PC-3 (cell line): ENCODE results near the gene ZFP64. TPM values are rescaled to one million over a fixed set of nuclear protein-coding genes. Genes with fewer than 3 reads are reported as not detected.

Experiments
- ATAC-seq: fragments of 200-7000 bp; cut with Tn5 transposase; 2 replicates; pipeline ENCODE4 v1.9.1; 2020; ENCODE audit warnings: mild to moderate bottlenecking, moderate library complexity
- BruUV-seq: library from RNA; stranded (reverse); fragments of 400-500 nt; replicated peaks from 2 replicates; lab custom pipeline; 2021; lab: Mats Ljungman, UMichigan
- CTCF ChIA-PET: fragments of 300-600 bp; sonication (Branson Sonifier 250); formaldehyde crosslinking; loops from one replicate; lab custom pipeline; 2022; ENCODE audit warnings: antibody characterized with exemption; lab: Charles Lee
- POLR2A ChIA-PET: fragments of 300-600 bp; sonication (Branson Sonifier 250); formaldehyde crosslinking; loops from one replicate; lab custom pipeline; 2022; ENCODE audit warnings: antibody characterized with exemption; ENCODE audit not compliant: unreplicated experiment; lab: Charles Lee
- DNase-seq: peaks from one replicate; pipeline ENCODE4 v3.0.0-alpha.2; 2015
- H2AFZ ChIP-seq: fragments of 300-600 bp; sonication (generic); 2 replicates; pipeline ENCODE4 v1.6.0; 2016; ENCODE audit warnings: antibody characterized with exemption, low read length
- H3F3A ChIP-seq: fragments of 300-600 bp; sonication (generic); one replicate; pipeline ENCODE4 v1.6.0; 2017; ENCODE audit warnings: antibody characterized with exemption, low read length, control low read depth, mild to moderate bottlenecking; ENCODE audit not compliant: unreplicated experiment
- H3K27ac ChIP-seq: fragments of 300-600 bp; sonication (generic); 2 replicates; pipeline ENCODE4 v1.5.1; 2016; ENCODE audit warnings: mild to moderate bottlenecking, low read length
- H3K27me3 ChIP-seq: fragments of 300-600 bp; sonication (generic); 2 replicates; pipeline ENCODE4 v1.6.1; 2016; ENCODE audit warnings: low read length, mixed read lengths
- H3K36me3 ChIP-seq: fragments of 300-600 bp; sonication (generic); 2 replicates; pipeline ENCODE4 v1.6.1; 2016; ENCODE audit warnings: low read depth, mixed run types, low read length, mixed read lengths
- H3K4me1 ChIP-seq: fragments of 300-600 bp; sonication (generic); 2 replicates; pipeline ENCODE4 v1.5.1; 2016; ENCODE audit warnings: low read length; ENCODE audit not compliant: insufficient read depth
- H3K4me2 ChIP-seq: fragments of 300-600 bp; sonication (generic); 2 replicates; pipeline ENCODE4 v1.6.0; 2016; ENCODE audit warnings: low read length
- H3K4me3 ChIP-seq: fragments of 300-600 bp; sonication (generic); 2 replicates; pipeline ENCODE4 v1.5.1; 2016; ENCODE audit warnings: mild to moderate bottlenecking, low read length, mixed read lengths
- H3K79me2 ChIP-seq: fragments of 300-600 bp; sonication (generic); 2 replicates; pipeline ENCODE4 v1.6.1; 2017; ENCODE audit warnings: low read length, mixed read lengths
- H3K9ac ChIP-seq: fragments of 300-600 bp; sonication (generic); 2 replicates; pipeline ENCODE4 v1.6.0; 2016; ENCODE audit warnings: mild to moderate bottlenecking, low read length
- H3K9me2 ChIP-seq: fragments of 300-600 bp; sonication (generic); replicated peaks from 2 replicates; pipeline ENCODE4 v1.6.1; 2016; ENCODE audit warnings: mixed run types, low read length, mixed read lengths
- H3K9me3 ChIP-seq: fragments of 300-600 bp; sonication (generic); 2 replicates; pipeline ENCODE4 v1.6.1; 2016; ENCODE audit warnings: low read length, mixed read lengths
- H4K20me1 ChIP-seq: fragments of 300-600 bp; sonication (generic); 2 replicates; pipeline ENCODE4 v1.6.1; 2016; ENCODE audit warnings: low read length, mixed read lengths
- CTCF ChIP-seq: fragments of 300-600 bp; sonication (generic); conservative IDR thresholded peaks from 2 replicates; pipeline ENCODE4 v1.5.1; 2017; ENCODE audit warnings: antibody characterized with exemption, low read depth, mild to moderate bottlenecking, low read length
- EZH2 ChIP-seq: fragments of 300-600 bp; sonication (generic); IDR thresholded peaks from one replicate; pipeline ENCODE4 v1.6.1; 2017; ENCODE audit warnings: antibody characterized with exemption, mild to moderate bottlenecking, low read length; ENCODE audit not compliant: unreplicated experiment
- EZH2phosphoT487 ChIP-seq: fragments of 300-600 bp; sonication (generic); IDR thresholded peaks from 2 replicates; pipeline ENCODE4 v1.6.1; 2018; ENCODE audit warnings: mild to moderate bottlenecking, antibody characterized with exemption, low read length, borderline replicate concordance
- intact Hi-C: fragments of 100-400 bp; cut with micrococcal nuclease; formaldehyde crosslinking; loops from 2 replicates; pipeline ENCODE4 v1.9.0; 2023
- total RNA-seq: library from RNA; depleted of rRNA; stranded (reverse); fragments of >200 nt; gene quantifications from 2 replicates; pipeline ENCODE4 v1.2.3, GENCODE V29; 2014

Gene ZFP64
- total RNA-seq, 1 experiment from 2014 or later: 16.6 TPM

DNA sequence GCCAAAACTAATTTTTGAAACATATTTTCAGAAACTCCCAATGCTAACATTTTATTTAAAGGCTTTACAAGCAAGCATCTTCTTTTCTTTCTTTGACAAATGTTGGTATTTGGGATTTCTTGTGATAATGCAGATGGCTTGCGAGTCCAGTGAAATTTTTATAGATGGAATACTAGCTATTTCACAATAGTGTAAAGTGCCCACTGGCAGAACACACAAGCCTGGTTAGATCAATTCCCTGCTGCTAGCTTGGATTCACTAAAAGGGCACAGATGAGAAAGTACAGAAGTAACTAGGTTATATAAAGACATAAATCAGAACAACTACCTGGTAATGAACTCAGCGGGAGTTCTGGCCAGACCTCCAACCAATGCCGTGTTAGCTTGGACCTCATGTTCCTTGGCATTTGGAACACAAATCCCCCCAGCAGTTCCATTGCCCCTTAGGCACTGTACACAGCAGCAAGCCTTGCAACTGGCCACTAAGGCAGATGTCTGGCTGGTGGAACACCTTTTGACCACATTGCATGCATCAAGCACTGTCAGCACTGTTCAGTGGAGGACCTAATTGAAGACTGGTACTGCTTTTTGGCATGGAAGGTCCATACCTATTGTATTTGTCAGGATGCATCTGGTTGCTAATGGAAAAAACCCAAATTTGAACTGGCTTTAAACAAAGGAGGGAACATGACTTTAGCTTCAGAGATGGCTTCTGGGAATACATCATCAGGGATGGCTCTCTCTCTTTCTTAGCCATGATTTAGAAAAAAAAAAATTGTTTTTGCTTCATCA lies 15.6 kb upstream of the ZFP64 start:
- intact Hi-C loops: no loop called here
- no peak for ATAC-seq
- CTCF ChIA-PET: interaction anchor here (0.6 kb wide), 1 partner anchor 16 kb away, joined by 3 read pairs; the partner anchor contains the start of gene ZFP64

GRCh38 chr20:52204136-52204535 lies 12.6 kb upstream of the ZFP64 start:
- CTCF ChIA-PET: no interaction called here
- POLR2A ChIA-PET: no interaction called here

More for the DNA sequence above, 15.6 kb upstream of the ZFP64 start:
- Histone ChIP-seq H2AFZ (no peak overlapping the region), H3K79me2 (no peaks in the 10 kb centered on the region), H3K36me3 (no peaks in the 10 kb centered on the region), H3K4me1 (no peaks in the 10 kb centered on the region), H3K27ac (no peak overlapping the region), H4K20me1 (no peaks in the 10 kb centered on the region), H3F3A (no peaks in the 10 kb centered on the region), H3K4me3 (no peak overlapping the region), H3K9me3 (no peaks in the 10 kb centered on the region), H3K4me2 (no peak overlapping the region), H3K9me2 (no peaks in the 10 kb centered on the region), H3K27me3 (peaks cover 18% of the 10 kb centered on the region), H3K9ac (no peak overlapping the region)
- no peak for DNase-seq
- no TSS peak for BruUV-seq
- POLR2A ChIA-PET: no interaction called here
- TF ChIP-seq CTCF: no peak
- no peak for TF ChIP-seq EZH2phosphoT487
- no peak for TF ChIP-seq EZH2

More at GRCh38 chr20:52204136-52204535, 12.6 kb upstream of the ZFP64 start:
- DNase-seq (no peak), ATAC-seq (no peak)
- H3K4me2 ChIP-seq: no peak overlapping the region
- H3K36me3 ChIP-seq: no peaks in the 10 kb centered on the region
- no peaks in the 10 kb centered on the region for H3K9me3 ChIP-seq
- no peaks in the 10 kb centered on the region for H3F3A ChIP-seq
- intact Hi-C loops: no loop called here
- no peaks in the 10 kb centered on the region for H3K27me3 ChIP-seq
- no peak overlapping the region for H3K4me3 ChIP-seq
- BruUV-seq: no TSS peak
- H4K20me1 ChIP-seq: no peaks in the 10 kb centered on the region
- H3K4me1 ChIP-seq: no peaks in the 10 kb centered on the region
- no peak overlapping the region for H3K9ac ChIP-seq
- H3K9me2 ChIP-seq: no peaks in the 10 kb centered on the region
- H3K27ac ChIP-seq: no peak overlapping the region
- H3K79me2 ChIP-seq: no peaks in the 10 kb centered on the region
- no peak overlapping the region for H2AFZ ChIP-seq
- TF ChIP-seq EZH2phosphoT487 (no peak), EZH2 (no peak), CTCF (no peak)
